Immature natural killer cell (primary cell): ENCODE measurements around the gene MMP7. TPM values are rescaled to one million over a fixed set of nuclear protein-coding genes. Genes with fewer than 3 reads are reported as not detected.
A peak's percentile ranks its signal among the peaks of the same experiment; 100 is the strongest.

ENCODE experiments used
- DNase-seq, 3 donors: peaks; one replicate each; pipeline ENCODE4 v3.0.0; 2022; ENCODE audit warnings: mixed read lengths in 1 of 3
- H3K27ac Mint-ChIP-seq, 6 donors: one replicate each; pipeline ENCODE4 v1.8.0; 2020; ENCODE audit warnings: mixed read lengths in 6 of 6, mild to moderate bottlenecking in 5 of 6, inconsistent platforms in 4 of 6, moderate library complexity in 3 of 6
- H3K27me3 Mint-ChIP-seq, 3 donors: one replicate each; pipeline ENCODE4 v1.8.0; 2020 to 2021; ENCODE audit warnings: low read depth in 3 of 3, mild to moderate bottlenecking in 3 of 3, mixed read lengths in 3 of 3, moderate library complexity in 3 of 3, inconsistent platforms in 1 of 3
- H3K36me3 Mint-ChIP-seq, 3 donors: one replicate each; pipeline ENCODE4 v1.8.0; 2020; ENCODE audit warnings: mixed read lengths in 3 of 3, inconsistent platforms in 2 of 3, mild to moderate bottlenecking in 2 of 3
- H3K4me1 Mint-ChIP-seq, 2 donors: one replicate each; pipeline ENCODE4 v1.8.0; 2020; ENCODE audit warnings: inconsistent platforms in 2 of 2, mild to moderate bottlenecking in 2 of 2, mixed read lengths in 2 of 2, moderate library complexity in 1 of 2
- H3K4me3 Mint-ChIP-seq, 5 donors: one replicate each; pipeline ENCODE4 v1.8.0; 2020; ENCODE audit warnings: mild to moderate bottlenecking in 5 of 5, mixed read lengths in 5 of 5, inconsistent platforms in 3 of 5, moderate library complexity in 3 of 5
- H3K9me3 Mint-ChIP-seq, 6 donors: one replicate each; pipeline ENCODE4 v1.8.0; 2020; ENCODE audit warnings: mild to moderate bottlenecking in 6 of 6, mixed read lengths in 6 of 6, inconsistent platforms in 4 of 6, moderate library complexity in 3 of 6
- polyA plus RNA-seq, 3 donors: library from polyadenylated mRNA; unstranded; fragments of 300-500 nt; fragmentation: Illumina TruSeq; gene quantifications; one replicate each; pipeline ENCODE4 v1.2.3, GENCODE V29; 2021

MMP7 gene, protein sequence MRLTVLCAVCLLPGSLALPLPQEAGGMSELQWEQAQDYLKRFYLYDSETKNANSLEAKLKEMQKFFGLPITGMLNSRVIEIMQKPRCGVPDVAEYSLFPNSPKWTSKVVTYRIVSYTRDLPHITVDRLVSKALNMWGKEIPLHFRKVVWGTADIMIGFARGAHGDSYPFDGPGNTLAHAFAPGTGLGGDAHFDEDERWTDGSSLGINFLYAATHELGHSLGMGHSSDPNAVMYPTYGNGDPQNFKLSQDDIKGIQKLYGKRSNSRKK
- not detected for polyA plus RNA-seq

DNA sequence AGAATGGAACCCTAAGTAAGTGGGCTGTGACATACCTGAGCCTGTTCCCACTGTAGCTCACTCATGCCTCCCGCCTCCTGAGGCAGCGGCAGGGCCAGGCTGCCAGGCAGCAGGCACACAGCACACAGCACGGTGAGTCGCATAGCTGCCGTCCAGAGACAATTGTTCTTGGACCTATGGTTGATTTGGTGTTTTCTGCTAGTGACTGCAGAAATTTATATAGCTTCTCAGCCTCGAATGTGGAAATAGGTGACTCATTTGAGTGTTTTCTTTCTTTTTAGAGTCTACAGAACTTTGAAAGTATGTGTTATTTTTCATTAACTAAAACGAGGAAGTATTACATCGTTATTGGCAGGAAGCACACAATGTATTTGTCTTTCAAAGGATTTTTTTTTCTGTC, at the start of gene MMP7:
TSS of gene MMP7 (minus strand) at position 190 of the 400 bp plus-strand sequence. CDS start at position 143, 47 bp downstream.
- Mint-ChIP-seq H3K4me1 (no peaks in the 10 kb centered on the region), H3K9me3 (no peaks in the 10 kb centered on the region), H3K27me3 (peaks cover 0 to 5% (median 5%) of the 10 kb centered on the region in 3 donors), H3K4me3 (no peak within 1 kb of the TSS), H3K36me3 (no peaks in the 10 kb centered on the region), H3K27ac (no peak within 1 kb of the TSS)
- no peak for DNase-seq

DNA sequence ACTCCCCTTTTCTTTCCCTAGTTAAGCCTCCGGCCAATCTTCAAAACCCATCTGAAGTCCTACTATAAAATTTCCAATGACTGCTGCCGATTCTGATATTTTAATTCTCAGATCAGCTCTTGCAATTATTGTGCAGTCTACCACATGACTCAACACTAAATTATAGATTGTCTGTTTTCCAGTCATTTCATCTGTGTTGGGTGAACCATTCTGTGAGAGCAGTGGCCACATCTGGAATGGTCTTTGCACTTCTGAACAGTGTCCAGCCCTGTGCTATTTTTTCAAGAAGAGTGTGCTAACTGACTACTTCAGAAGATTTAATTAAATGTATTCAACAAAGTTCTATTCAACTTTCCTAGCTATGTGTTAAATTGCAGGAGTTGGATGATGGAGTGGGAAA, 47.2 kb upstream of the MMP7 start:
- Mint-ChIP-seq H3K9me3 (no peaks in the 10 kb centered on the region), H3K4me1 (peaks cover 18 to 22% of the 10 kb centered on the region in 2 donors), H3K27ac (no peak overlapping the region), H3K4me3 (no peak overlapping the region), H3K36me3 (no peaks in the 10 kb centered on the region), H3K27me3 (peaks cover 0 to 1% (median 0%) of the 10 kb centered on the region in 3 donors)
- DNase-seq, result no peak

- Mint-ChIP-seq H3K9me3 (no peaks in the 10 kb centered on the region), H3K36me3 (no peaks in the 10 kb centered on the region), H3K27me3 (peaks cover 0 to 1% (median 0%) of the 10 kb centered on the region in 3 donors), H3K4me1 (peaks cover 18 to 22% of the 10 kb centered on the region in 2 donors), H3K4me3 (peak overlapping the region in 4 of 5 donors; percentile 1 to 30 (median 6)), H3K27ac (peak overlapping the region in 1 of 6 donors; percentile 19)
- no peak for DNase-seq
These were observed 46.6 kb upstream of the MMP7 start for GRCh38 chr11:102577182-102577581.

DNA sequence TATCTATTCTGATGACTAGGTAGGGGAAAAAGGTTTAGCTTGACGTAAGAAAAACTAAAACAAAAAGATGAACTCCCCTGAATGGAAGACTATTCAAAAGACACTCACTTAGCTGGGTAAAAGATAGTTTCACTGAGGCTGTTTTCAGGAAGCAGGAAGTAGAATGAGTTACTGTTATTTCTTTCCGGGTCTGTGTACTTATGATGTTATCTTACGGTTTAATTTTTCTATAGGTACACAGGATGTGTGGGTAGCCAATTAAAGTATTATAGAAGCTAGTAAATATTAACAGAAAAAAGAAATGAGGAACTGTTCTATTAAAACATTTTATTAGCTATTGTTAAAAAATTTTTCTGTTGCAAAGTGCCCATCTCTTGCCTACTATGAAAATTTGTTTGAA, 45.8 kb upstream of the MMP7 start:
- no peak for DNase-seq
- peaks cover 0 to 1% (median 0%) of the 10 kb centered on the region in 3 donors for H3K27me3 Mint-ChIP-seq
- no peak overlapping the region for H3K27ac Mint-ChIP-seq
- H3K9me3 Mint-ChIP-seq, result no peaks in the 10 kb centered on the region
- peaks cover 18 to 22% of the 10 kb centered on the region in 2 donors for H3K4me1 Mint-ChIP-seq
- H3K4me3 Mint-ChIP-seq, result peak overlapping the region in 4 of 5 donors; percentile 2 to 41 (median 32)
- no peaks in the 10 kb centered on the region for H3K36me3 Mint-ChIP-seq

GRCh38 chr11:102575012-102575411, 44.5 kb upstream of the MMP7 start:
- Mint-ChIP-seq H3K27me3 (no peaks in the 10 kb centered on the region), H3K4me1 (peaks cover 18 to 22% of the 10 kb centered on the region in 2 donors), H3K36me3 (no peaks in the 10 kb centered on the region), H3K4me3 (no peak overlapping the region), H3K27ac (no peak overlapping the region), H3K9me3 (no peaks in the 10 kb centered on the region)
- DNase-seq, result no peak

GRCh38 chr11:102573851-102574250, 43.3 kb upstream of the MMP7 start:
- Mint-ChIP-seq H3K27me3 (peaks cover 0 to 2% (median 0%) of the 10 kb centered on the region in 3 donors), H3K36me3 (peaks cover 0 to 4% (median 4%) of the 10 kb centered on the region in 3 donors), H3K4me1 (peaks cover 18 to 22% of the 10 kb centered on the region in 2 donors), H3K27ac (no peak overlapping the region), H3K4me3 (no peak overlapping the region), H3K9me3 (no peaks in the 10 kb centered on the region)
- DNase-seq, result no peak

DNA sequence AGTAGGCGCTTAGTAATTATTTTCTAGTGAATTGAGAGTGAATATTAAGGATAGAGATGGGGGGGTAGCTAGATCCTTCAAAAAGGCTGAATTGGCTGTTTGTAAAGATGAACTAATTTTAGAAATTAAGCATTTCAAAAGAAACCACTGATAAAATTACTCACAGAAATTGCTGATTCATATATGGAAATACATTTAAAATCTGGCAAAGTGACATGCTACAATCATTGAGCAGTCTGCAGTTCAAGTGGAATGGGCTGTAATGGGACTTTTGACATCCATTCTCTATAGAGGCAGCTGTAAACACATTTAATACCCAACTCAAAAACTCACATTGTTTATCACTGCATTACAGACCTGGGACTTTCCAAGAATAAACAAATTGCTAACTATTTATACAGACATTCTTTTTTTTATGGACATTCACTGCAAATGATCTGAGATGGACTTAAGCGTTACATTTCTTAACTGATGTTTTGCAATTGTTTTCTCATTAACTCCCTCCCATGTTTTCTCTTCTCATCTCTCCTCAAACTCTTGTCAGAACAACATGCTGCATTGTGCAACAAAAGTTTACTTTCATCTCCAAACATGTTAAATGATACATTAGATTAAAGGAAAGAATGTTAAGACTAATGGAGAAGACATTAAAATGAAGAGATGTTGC, 42.1 kb upstream of the MMP7 start:
- no peak overlapping the region for H3K27ac Mint-ChIP-seq
- H3K4me1 Mint-ChIP-seq, result peaks cover 17 to 20% of the 10 kb centered on the region in 2 donors
- H3K4me3 Mint-ChIP-seq, result no peak overlapping the region
- H3K36me3 Mint-ChIP-seq, result peaks cover 0 to 4% (median 4%) of the 10 kb centered on the region in 3 donors
- no peak for DNase-seq
- peaks cover 0 to 2% (median 1%) of the 10 kb centered on the region in 3 donors for H3K27me3 Mint-ChIP-seq
- peaks cover 0 to 3% (median 0%) of the 10 kb centered on the region in 6 donors for H3K9me3 Mint-ChIP-seq

- H3K4me3 Mint-ChIP-seq, result no peak overlapping the region
- peaks cover 4% of the 10 kb centered on the region in 3 donors for H3K36me3 Mint-ChIP-seq
- peaks cover 0 to 4% (median 0%) of the 10 kb centered on the region in 6 donors for H3K9me3 Mint-ChIP-seq
- H3K27ac Mint-ChIP-seq, result no peak overlapping the region
- no peak for DNase-seq
- H3K4me1 Mint-ChIP-seq, result peaks cover 1 to 3% of the 10 kb centered on the region in 2 donors
- H3K27me3 Mint-ChIP-seq, result peaks cover 1 to 4% (median 3%) of the 10 kb centered on the region in 3 donors
These were observed 38.3 kb upstream of the MMP7 start for GRCh38 chr11:102568851-102569250.

DNA sequence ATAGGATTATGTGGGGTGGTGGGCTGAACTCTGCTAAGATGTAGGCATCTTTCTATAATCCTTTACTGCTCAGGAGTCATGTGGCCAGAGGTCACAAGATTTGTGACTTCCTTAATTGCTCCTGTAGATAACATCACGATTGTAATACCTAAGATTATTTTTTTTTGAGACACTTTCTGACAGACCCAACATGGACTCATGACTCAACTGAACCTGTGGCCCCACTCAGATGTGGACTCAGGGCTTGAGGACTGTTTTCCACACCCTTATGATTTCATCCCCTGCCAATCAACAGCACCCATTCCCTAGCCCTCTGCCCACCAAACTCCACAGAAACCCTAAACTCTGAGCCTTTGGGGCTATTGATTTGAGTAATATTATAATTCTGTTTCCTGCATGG, 35.6 kb upstream of the MMP7 start:
- no peak overlapping the region for H3K4me3 Mint-ChIP-seq
- no peak for DNase-seq
- peaks cover 2 to 5% (median 4%) of the 10 kb centered on the region in 3 donors for H3K27me3 Mint-ChIP-seq
- peaks cover 25 to 30% of the 10 kb centered on the region in 2 donors for H3K4me1 Mint-ChIP-seq
- H3K27ac Mint-ChIP-seq, result no peak overlapping the region
- peaks cover 0 to 4% (median 0%) of the 10 kb centered on the region in 6 donors for H3K9me3 Mint-ChIP-seq
- H3K36me3 Mint-ChIP-seq, result peaks cover 4 to 7% (median 4%) of the 10 kb centered on the region in 3 donors

- Mint-ChIP-seq H3K4me1 (peaks cover 43 to 50% of the 10 kb centered on the region in 2 donors), H3K36me3 (peaks cover under 1 to 4% (median 3%) of the 10 kb centered on the region in 3 donors), H3K4me3 (no peak overlapping the region), H3K9me3 (peaks cover 0 to 4% (median 0%) of the 10 kb centered on the region in 6 donors), H3K27ac (no peak overlapping the region), H3K27me3 (peaks cover 2 to 5% (median 4%) of the 10 kb centered on the region in 3 donors)
- DNase-seq, result no peak
These were observed 33.6 kb upstream of the MMP7 start for GRCh38 chr11:102564110-102564509.

DNA sequence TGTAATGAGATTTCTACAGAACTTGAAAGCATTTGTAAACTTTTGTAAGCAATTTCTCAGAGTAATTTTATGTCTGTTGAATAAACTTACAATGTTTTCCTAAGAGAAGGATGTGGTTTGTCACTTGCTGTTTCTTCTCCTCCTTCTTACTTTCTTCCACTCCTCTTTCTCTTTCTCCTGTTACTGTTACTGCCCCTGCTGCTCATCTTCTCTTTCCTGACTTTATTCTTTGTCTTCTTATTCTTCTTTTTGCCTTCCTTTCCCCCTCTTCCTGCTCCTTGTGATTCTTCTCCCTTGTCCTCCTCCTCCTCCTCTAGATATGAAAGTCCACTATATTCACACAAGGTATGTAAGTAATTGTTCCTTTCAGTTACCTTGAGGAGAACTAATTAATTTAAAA, 31.1 kb upstream of the MMP7 start:
- H3K27me3 Mint-ChIP-seq, result peaks cover 0 to 4% (median 3%) of the 10 kb centered on the region in 3 donors
- H3K27ac Mint-ChIP-seq, result peak overlapping the region in 4 of 6 donors; percentile 30 to 43 (median 38)
- no peaks in the 10 kb centered on the region for H3K9me3 Mint-ChIP-seq
- peak overlapping the region; percentile 13 to 67 (median 64) for H3K4me3 Mint-ChIP-seq
- no peak for DNase-seq
- H3K36me3 Mint-ChIP-seq, result peaks cover 0 to 4% (median 3%) of the 10 kb centered on the region in 3 donors
- H3K4me1 Mint-ChIP-seq, result peaks cover 45 to 53% of the 10 kb centered on the region in 2 donors

DNA sequence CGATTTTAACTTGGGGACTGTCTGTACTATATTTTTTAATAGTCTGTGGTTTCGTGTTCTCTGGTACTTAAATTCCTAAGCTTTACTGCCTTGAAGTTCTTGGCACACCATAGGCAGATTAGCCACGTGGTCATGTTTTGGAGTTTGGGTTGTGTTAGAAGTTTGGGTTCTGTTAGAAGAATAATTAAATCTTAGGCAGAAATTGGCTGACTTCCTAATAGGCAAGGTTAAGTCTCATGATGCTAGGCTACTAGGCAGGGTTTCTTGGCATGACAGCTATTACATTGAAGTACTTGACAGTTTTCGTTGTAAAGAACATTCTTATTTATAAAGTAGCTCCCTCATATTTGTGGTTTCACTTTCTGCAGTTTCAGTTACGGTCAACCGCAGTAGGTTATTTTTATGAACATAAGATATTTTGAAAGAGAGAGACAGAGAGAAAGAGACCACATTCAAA, 30.0 kb upstream of the MMP7 start:
- peak; percentile 24 to 32 (median 27) for DNase-seq
- Mint-ChIP-seq H3K4me1 (peaks cover 45 to 53% of the 10 kb centered on the region in 2 donors), H3K9me3 (no peaks in the 10 kb centered on the region), H3K36me3 (peaks cover 0 to 3% (median 0%) of the 10 kb centered on the region in 3 donors), H3K27me3 (peaks cover 0 to 4% (median 2%) of the 10 kb centered on the region in 3 donors), H3K27ac (peak overlapping the region; percentile 30 to 85 (median 82)), H3K4me3 (peak overlapping the region; percentile 73 to 92 (median 75))

- Mint-ChIP-seq H3K4me3 (peak overlapping the region; percentile 35 to 92 (median 74)), H3K27ac (peak overlapping the region in 4 of 6 donors; percentile 9 to 48 (median 34)), H3K36me3 (peaks cover 0 to 3% (median 0%) of the 10 kb centered on the region in 3 donors), H3K4me1 (peaks cover 45 to 53% of the 10 kb centered on the region in 2 donors), H3K9me3 (no peaks in the 10 kb centered on the region), H3K27me3 (peaks cover 0 to 4% (median 2%) of the 10 kb centered on the region in 3 donors)
- no peak for DNase-seq
These were observed 29.3 kb upstream of the MMP7 start for GRCh38 chr11:102559839-102560238.

GRCh38 chr11:102555091-102555490, 24.5 kb upstream of the MMP7 start:
- H3K4me1 Mint-ChIP-seq, result peaks cover 12 to 13% of the 10 kb centered on the region in 2 donors
- peaks cover 0 to 2% (median 0%) of the 10 kb centered on the region in 3 donors for H3K27me3 Mint-ChIP-seq
- no peak for DNase-seq
- no peaks in the 10 kb centered on the region for H3K36me3 Mint-ChIP-seq
- H3K27ac Mint-ChIP-seq, result no peak overlapping the region
- no peak overlapping the region for H3K4me3 Mint-ChIP-seq
- H3K9me3 Mint-ChIP-seq, result no peaks in the 10 kb centered on the region
